GM21390 (cell line): ENCODE results near the gene SNX4.
"Not testable (repeated sequence)": the region's sequence is repeated elsewhere in the genome, so short reads cannot be mapped to it uniquely, and the experiment has no call there.

Experiments used
- ATAC-seq: cut with Tn5 transposase; IDR thresholded peaks from one replicate; pipeline ENCODE4 v1.9.1; 2021; ENCODE audit not compliant: unreplicated experiment

SNX4 gene

DNA sequence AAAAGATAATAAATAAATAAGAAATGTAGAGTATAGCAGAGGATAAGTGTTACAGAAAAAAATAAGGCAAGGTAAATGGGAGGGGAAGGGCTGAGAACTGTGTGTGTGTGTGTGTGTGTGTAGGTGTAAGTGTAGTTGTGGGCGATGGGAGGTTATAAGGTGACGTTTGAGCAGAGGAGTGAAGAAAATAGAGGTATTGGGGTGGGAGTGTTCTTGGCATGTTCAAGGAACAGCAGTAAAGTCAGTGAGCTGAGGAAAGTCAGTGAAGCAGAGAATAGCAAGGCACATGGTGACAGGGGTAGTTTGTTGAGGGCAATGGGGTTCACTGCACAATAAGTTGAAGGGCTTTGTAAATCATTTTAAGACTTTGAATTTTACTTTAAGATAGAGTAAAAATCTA, 113.9 kb downstream of the SNX4 start:
- ATAC-seq, result no peak

DNA sequence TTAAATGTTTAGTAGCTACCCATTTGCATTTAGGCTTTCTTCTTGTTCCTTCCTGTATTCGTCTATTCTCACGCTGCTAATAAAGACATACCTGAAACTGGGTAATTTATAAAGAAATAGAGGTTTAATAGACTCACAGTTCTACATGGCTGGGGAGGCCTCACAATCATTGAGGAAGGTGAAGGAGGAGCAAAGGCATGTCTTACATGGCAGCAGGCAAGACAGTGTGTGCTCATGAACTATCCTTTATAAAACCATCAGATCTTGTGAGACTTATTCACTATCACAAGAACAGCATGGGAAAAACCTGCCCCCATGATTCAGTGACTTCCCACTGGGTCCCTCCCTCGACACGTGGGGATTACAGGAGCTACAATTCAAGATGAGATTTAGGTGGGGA, 114.5 kb downstream of the SNX4 start:
- not testable (repeated sequence) for ATAC-seq

DNA sequence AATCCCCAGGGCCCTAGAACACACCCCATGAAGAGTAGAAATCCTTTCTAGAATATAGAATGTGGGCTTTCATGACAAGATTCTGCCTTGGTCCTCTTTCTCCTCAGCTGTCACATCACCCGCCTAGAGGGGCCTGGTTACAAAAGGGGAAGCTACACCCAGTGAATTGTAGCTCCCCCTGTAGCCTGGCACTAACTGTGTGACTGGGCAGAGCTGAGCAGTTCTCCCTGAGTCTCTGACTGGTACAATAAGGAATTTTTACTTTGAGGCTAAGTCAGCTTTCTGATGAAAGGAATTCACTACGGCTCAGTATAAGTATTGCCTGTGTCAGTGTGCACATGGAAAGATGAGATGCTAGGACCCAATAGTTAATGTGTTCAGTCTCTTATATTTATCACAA, 116.2 kb downstream of the SNX4 start:
- ATAC-seq, result no peak

DNA sequence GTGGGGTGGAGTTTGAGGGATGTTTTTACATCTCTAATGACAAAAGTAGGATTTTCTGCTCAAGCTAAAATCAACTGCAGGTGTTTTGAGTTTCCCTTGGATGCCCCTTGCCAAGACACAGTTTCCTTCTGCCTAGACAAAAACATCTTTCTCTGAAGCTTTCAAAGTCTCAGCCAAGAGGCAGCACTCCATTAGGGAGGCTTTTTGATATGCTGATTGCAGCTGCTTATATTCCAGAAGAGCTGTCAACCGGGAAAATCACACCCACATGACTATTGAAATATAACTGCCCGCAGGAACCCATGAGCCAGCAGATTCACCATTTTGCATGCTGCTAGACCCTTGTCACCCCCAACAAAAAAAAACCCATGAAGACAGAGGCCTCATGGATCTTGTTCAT, 117.4 kb downstream of the SNX4 start:
- ATAC-seq, result no peak

DNA sequence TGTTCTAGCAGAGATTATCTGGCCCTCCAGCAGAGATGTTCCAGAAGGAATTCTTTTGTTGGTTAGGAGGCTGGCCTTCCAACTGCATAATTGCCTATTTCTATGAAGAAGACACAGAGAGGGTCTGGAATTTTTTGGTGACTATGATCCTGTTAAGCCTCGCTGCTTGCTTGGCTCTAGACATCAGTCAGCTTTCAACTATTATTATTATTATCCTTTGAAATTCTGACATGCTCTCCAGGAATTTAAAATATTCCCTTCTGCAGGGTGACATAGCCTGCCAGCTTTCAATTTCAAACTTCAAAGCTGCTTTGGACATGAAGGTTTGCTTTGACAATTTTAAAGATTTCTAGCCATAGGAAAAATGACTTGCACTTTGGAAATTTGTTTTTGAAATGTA, 118.6 kb downstream of the SNX4 start:
- ATAC-seq, result no peak

DNA sequence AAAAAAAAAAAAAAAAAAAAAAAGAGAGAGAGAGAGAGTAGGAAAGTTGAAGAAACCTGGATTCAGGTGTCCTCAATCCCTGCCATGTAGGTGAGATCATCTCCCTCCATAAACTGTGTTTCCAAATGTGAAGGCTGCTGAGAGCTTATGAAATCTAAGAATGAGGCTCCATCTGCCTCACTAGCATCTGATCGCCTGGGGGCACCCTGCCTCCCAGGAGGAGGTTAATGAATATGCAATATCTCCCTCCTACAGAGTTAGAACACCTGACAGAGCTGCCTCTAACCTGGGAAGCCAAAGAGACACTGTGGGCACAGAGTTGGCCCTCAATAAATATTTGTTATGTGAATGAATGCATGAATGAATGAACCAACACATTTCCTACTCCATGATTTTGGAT, 121.0 kb downstream of the SNX4 start:
- ATAC-seq, result no peak
